GM12865 (cell line): ENCODE data around the gene BABAM2.

Experiments
- DNase-seq: peaks from one replicate; pipeline ENCODE4 v3.0.0; 2010; ENCODE audit warnings: low read depth
- H3K4me3 ChIP-seq: 2 replicates; pipeline ENCODE4 v1.5.1; 2011; ENCODE audit warnings: mild to moderate bottlenecking, low read depth, low read length, control low read depth
- CTCF ChIP-seq: IDR thresholded peaks from 2 replicates; pipeline ENCODE4 v1.5.1; 2011; ENCODE audit warnings: low read length, control low read depth, low read depth, inconsistent platforms; ENCODE audit not compliant: insufficient read depth; ENCODE audit errors: missing control alignments

The BABAM2 gene

GRCh38 chr2:28188436-28188835 lies 297.9 kb downstream of the BABAM2 start:
- TF ChIP-seq CTCF = no peak

GRCh38 chr2:28193630-28194403 lies 303.3 kb downstream of the BABAM2 start:
- H3K4me3 ChIP-seq = no peak overlapping the region
- no peak for DNase-seq
- no peak for TF ChIP-seq CTCF

More at GRCh38 chr2:28188436-28188835, 297.9 kb downstream of the BABAM2 start:
- no peak overlapping the region for H3K4me3 ChIP-seq
- DNase-seq = no peak

- no peak for DNase-seq
- H3K4me3 ChIP-seq = no peak overlapping the region
- TF ChIP-seq CTCF = no peak
These were observed 309.6 kb downstream of the BABAM2 start for GRCh38 chr2:28199995-28200679.

DNA sequence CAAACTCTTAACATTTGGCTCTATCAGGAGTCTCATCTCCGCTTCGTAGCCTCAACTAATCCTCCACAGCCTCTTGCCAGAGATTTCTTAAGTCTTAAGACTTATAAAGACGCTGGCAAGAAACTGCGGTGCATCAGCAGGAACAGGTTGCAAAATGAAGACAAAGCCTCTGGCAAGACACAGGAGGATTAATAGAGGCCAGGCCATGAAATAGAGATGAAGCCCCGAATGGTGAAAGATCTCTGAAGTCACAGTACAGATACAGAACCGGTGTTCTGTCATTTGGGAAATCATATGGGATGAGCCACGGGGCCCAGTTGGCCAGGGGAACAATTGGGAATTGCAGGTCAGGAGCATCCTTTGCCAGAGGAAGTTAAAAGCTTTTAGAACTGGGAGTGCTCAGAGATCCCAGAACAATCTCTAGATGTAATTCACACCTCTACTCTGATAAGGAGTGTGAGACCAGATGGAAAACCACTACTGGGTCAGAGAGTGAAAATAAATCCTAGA lies 311.2 kb downstream of the BABAM2 start:
- H3K4me3 ChIP-seq = no peak overlapping the region
- TF ChIP-seq CTCF = no peak
- DNase-seq = no peak

DNA sequence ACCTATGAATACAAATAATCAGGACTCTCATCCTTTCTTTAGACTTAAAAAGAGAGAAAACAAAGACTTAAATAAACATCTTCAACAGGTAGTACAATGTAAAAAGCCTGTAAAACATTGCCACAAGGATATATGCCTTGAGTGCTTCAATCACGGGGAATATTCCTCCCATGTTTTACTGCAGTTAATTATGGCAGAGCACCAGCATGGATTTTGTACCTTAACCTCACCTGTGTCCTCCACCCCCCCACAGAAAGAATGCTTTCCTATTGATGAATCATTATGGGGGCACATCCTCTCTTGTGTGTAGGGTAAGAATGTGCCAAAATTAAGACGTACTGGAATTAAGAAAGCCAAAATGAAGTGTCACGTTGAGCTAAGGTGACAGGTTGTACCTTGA lies 312.2 kb downstream of the BABAM2 start:
- no peak for DNase-seq
- no peak for TF ChIP-seq CTCF
- no peak overlapping the region for H3K4me3 ChIP-seq

GRCh38 chr2:28206762-28207161 lies 316.2 kb downstream of the BABAM2 start:
- no peak for DNase-seq
- no peak for TF ChIP-seq CTCF
- H3K4me3 ChIP-seq = no peak overlapping the region

- DNase-seq = no peak
- H3K4me3 ChIP-seq = no peak overlapping the region
- TF ChIP-seq CTCF = no peak
These were observed 318.7 kb downstream of the BABAM2 start for GRCh38 chr2:28209261-28209691.
